Thyroid gland (tissue), 4 donors: ENCODE measurements around the gene CAD. TPM values are rescaled to one million over a fixed set of nuclear protein-coding genes. Genes with fewer than 3 reads are reported as not detected.

Experiments
- DNase-seq, 2 donors: peaks; one replicate each; pipeline ENCODE4 v3.0.0-alpha.2; 2019
- H3K27ac ChIP-seq, 3 donors: fragments of 200-600 bp; sonication (generic); 1 replicate in 2 of 3; 2 replicates in 1 of 3; pipeline ENCODE4 v1.5.1; 2016 to 2019; ENCODE audit warnings: mild to moderate bottlenecking in 1 of 3, moderate library complexity in 1 of 3
- H3K27me3 ChIP-seq: fragments of 200-600 bp; sonication (generic); one replicate; pipeline ENCODE4 v1.5.1; 2019
- H3K36me3 ChIP-seq, 2 donors: fragments of 200-600 bp; sonication (generic); one replicate each; pipeline ENCODE4 v1.5.1; 2016 to 2019
- H3K4me1 ChIP-seq, 2 donors: fragments of 200-600 bp; sonication (generic); one replicate each; pipeline ENCODE4 v1.5.1; 2017 to 2019
- H3K4me3 ChIP-seq, 3 donors: fragments of 200-600 bp; sonication (generic); replicated peaks in 1 of 3; 1 replicate in 2 of 3; 2 replicates in 1 of 3; pipeline ENCODE4 v1.5.1; 2016; ENCODE audit warnings: mild to moderate bottlenecking in 1 of 3
- H3K9me3 ChIP-seq: fragments of 200-600 bp; sonication (generic); one replicate; pipeline ENCODE4 v1.5.1; 2017
- POLR2A ChIP-seq, 2 donors: fragments of 450-650 bp; IDR thresholded peaks; one replicate each; pipeline ENCODE4 v1.6.1; 2017; ENCODE audit warnings: antibody characterized with exemption in 2 of 2, mild to moderate bottlenecking in 2 of 2, moderate library complexity in 1 of 2
- WGBS, 2 donors: methylation state at CpG; one replicate each; pipeline ENCODE4 v1.1.5; 2017; 5-methylcytosine and 5-hydroxymethylcytosine counted together
- intact Hi-C: fragments of 100-400 bp; cut with DNase I; formaldehyde crosslinking; loops from one replicate; pipeline ENCODE4 v1.15.1; 2023
- total RNA-seq, 4 donors: library from RNA; depleted of rRNA; stranded (reverse); fragments of >200 nt; gene quantifications; one replicate each; pipeline ENCODE4 v1.2.3, GENCODE V29; 2016
- TF ChIP-seq, protein P1 (sequence below), 6 experiments: fragments of 200-600 bp in 3 of 6; fragments of 450-650 bp in 3 of 6; sonication (generic) in 3 of 6; IDR thresholded peaks; one replicate each; pipeline ENCODE4 v1.5.1; 2016 to 2019; ENCODE audit warnings: antibody characterized with exemption in 6 of 6, mild to moderate bottlenecking in 2 of 6, inconsistent platforms in 1 of 6, moderate library complexity in 1 of 6

CAD gene
- total RNA-seq, 4 donors from 2014 or later, result 16.5 to 31.9 (median 28.2) TPM

DNA sequence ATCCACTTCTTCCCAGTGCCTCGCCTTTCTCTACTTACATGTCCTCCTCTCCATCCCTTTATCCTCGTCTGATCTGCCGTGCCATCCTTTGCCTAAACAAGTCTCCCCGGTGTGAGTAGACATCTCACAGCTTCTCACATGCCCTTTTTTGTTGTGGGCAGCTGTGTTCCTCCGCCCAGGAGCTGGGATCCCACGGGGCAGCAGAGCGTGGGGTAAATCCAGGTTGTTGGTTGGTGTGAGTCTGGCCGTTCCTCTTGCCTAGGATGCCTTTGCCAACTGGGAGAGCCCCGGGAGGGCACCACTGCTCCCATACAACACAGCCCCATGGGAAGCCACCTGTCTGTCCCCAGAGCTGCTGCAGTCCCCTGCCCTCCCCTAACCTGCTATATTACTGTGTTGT, 23.2 kb downstream of the CAD start:
- 94 to 96% methylated on average over 8 to 9 of the region's 9 CpGs for WGBS, 2 donors
- H3K27me3 ChIP-seq, result no peaks in the 10 kb centered on the region
- intact Hi-C loops, result no loop called here
- H3K9me3 ChIP-seq, result no peaks in the 10 kb centered on the region
- H3K4me1 ChIP-seq, result no peaks in the 10 kb centered on the region
- H3K36me3 ChIP-seq, result peaks cover 50 to 74% of the 10 kb centered on the region in 2 donors
- H3K4me3 ChIP-seq, result no peak overlapping the region
- no peak for DNase-seq
- TF ChIP-seq, protein P1, sequence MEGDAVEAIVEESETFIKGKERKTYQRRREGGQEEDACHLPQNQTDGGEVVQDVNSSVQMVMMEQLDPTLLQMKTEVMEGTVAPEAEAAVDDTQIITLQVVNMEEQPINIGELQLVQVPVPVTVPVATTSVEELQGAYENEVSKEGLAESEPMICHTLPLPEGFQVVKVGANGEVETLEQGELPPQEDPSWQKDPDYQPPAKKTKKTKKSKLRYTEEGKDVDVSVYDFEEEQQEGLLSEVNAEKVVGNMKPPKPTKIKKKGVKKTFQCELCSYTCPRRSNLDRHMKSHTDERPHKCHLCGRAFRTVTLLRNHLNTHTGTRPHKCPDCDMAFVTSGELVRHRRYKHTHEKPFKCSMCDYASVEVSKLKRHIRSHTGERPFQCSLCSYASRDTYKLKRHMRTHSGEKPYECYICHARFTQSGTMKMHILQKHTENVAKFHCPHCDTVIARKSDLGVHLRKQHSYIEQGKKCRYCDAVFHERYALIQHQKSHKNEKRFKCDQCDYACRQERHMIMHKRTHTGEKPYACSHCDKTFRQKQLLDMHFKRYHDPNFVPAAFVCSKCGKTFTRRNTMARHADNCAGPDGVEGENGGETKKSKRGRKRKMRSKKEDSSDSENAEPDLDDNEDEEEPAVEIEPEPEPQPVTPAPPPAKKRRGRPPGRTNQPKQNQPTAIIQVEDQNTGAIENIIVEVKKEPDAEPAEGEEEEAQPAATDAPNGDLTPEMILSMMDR (IDR thresholded peaks at IDR 0.05), result no peak
- no peak for TF ChIP-seq POLR2A (IDR thresholded peaks at IDR 0.05)
- no peak overlapping the region for H3K27ac ChIP-seq

DNA sequence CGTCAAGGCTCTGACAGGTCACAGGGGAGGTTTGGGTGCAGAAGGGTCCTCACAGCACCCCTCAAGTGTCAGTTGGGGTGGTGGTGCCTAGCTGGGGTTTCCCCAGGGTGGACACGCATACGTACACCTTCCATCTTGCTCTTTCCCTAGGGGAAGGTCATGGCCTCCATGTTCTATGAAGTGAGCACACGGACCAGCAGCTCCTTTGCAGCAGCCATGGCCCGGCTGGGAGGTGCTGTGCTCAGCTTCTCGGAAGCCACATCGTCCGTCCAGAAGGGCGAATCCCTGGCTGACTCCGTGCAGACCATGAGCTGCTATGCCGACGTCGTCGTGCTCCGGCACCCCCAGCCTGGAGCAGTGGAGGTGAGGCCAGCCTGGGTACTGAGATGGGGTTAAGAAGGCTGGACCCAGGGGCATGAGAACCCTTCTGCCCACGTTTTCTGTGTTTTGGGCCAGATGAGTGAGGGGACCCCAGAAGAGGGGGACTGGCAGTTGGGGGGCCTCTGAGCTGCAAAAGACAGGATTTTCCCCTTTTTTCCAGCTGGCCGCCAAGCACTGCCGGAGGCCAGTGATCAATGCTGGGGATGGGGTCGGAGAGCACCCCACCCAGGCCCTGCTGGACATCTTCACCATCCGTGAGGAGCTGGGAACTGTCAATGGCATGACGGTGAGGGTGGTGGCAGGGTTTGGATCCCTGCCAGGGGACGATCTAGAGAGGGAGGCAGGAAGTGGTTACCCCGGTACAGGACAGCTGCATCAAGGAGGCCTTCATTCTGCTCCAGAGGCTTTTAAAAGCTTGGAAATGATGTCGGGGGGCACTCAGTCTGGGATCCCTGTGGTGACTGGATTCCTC, 24.8 kb downstream of the CAD start:
- WGBS, 2 donors, result 86 to 91% methylated on average over 12 to 23 of the region's 24 CpGs
- Histone ChIP-seq H3K27me3 (no peaks in the 10 kb centered on the region), H3K27ac (no peak overlapping the region), H3K4me3 (no peak overlapping the region), H3K4me1 (no peaks in the 10 kb centered on the region), H3K36me3 (peaks cover 36 to 66% of the 10 kb centered on the region in 2 donors), H3K9me3 (no peaks in the 10 kb centered on the region)
- intact Hi-C loops, result no loop called here
- no peak for TF ChIP-seq POLR2A (IDR thresholded peaks at IDR 0.05)
- TF ChIP-seq, protein P1 (IDR thresholded peaks at IDR 0.05), result no peak
- no peak for DNase-seq

DNA sequence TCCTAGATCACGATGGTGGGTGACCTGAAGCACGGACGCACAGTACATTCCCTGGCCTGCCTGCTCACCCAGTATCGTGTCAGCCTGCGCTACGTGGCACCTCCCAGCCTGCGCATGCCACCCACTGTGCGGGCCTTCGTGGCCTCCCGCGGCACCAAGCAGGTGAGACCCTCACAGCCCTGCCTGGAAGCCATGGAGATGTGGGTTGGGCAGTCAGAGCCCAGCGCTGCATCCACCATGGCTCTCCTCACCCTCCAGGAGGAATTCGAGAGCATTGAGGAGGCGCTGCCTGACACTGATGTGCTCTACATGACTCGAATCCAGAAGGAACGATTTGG, 25.4 kb downstream of the CAD start:
- TF ChIP-seq, protein P1 (IDR thresholded peaks at IDR 0.05), result no peak
- TF ChIP-seq POLR2A (IDR thresholded peaks at IDR 0.05), result no peak
- intact Hi-C loops, result no loop called here
- peaks cover 30 to 61% of the 10 kb centered on the region in 2 donors for H3K36me3 ChIP-seq
- no peak overlapping the region for H3K27ac ChIP-seq
- H3K4me1 ChIP-seq, result no peaks in the 10 kb centered on the region
- H3K27me3 ChIP-seq, result no peaks in the 10 kb centered on the region
- DNase-seq, result no peak
- 92 to 95% methylated on average over 10 to 15 of the region's 16 CpGs for WGBS, 2 donors
- H3K4me3 ChIP-seq, result no peak overlapping the region
- H3K9me3 ChIP-seq, result no peaks in the 10 kb centered on the region

DNA sequence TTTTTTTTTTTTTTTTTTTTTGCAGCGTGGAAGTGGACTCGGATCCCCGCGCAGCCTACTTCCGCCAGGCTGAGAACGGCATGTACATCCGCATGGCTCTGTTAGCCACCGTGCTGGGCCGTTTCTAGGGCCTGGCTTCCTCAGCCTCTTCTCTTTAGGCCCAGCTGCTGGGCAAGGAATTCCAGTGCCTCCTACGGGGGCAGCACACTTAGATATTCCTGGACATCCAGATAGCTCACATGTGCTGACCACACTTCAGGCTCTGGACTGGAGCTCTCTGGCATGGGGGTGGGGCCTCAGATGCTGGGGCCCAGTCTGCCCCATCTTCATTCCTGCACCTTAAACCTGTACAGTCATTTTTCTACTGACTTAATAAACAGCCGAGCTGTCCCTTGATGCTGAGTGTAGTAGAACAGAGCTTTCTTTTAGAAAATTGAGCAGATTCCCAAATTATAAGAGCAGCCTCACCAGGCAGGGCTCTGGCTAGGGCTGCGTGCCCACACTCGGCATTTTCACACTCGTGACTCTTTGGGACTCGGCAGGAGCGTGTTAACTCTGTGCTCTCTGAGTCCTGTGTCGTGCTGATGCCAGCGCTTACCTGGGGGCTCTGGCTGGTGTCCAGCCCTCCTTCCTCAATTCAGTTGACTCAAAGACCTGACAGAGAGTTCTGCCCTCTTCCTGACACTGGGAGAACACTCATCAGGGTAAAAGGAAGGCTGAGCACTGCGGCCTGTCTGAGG, 26.4 kb downstream of the CAD start:
- intact Hi-C loops, result no loop called here
- Histone ChIP-seq H3K9me3 (no peaks in the 10 kb centered on the region), H3K27me3 (no peaks in the 10 kb centered on the region), H3K36me3 (peaks cover 20 to 51% of the 10 kb centered on the region in 2 donors), H3K4me1 (no peaks in the 10 kb centered on the region), H3K4me3 (no peak overlapping the region), H3K27ac (no peak overlapping the region)
- no peak for TF ChIP-seq POLR2A (IDR thresholded peaks at IDR 0.05)
- TF ChIP-seq, protein P1 (IDR thresholded peaks at IDR 0.05), result no peak
- 88 to 92% methylated on average over 19 of the region's 19 CpGs for WGBS, 2 donors
- DNase-seq, result no peak

DNA sequence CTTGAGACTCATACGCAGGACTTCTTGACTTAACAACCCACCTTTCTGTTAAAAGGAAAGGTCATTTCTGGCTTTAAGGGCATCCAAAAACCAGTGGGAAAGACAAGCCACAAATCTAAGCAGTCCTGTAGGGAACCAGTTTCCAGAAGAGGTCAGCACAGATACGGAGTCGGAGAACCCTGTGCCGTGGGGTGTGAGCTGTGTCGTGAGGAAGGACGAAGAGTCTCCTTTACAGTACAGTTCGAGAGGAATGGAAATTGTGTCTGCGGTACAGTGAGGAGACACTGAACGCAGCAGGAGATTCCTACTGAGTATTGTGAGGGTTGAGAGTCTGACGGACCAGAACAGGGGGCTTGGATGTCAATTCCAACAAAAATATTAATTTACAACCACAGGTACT, 27.9 kb downstream of the CAD start:
- intact Hi-C loops, result loop anchor here (5.0 kb wide), 1 partner anchor 37 kb away; the partner anchor contains the start of gene TRIM54
- WGBS, 2 donors, result 82 to 83% methylated on average over 10 of the region's 10 CpGs
- Histone ChIP-seq H3K4me3 (no peak overlapping the region), H3K36me3 (peaks cover 14 to 36% of the 10 kb centered on the region in 2 donors), H3K27ac (no peak overlapping the region), H3K4me1 (peaks cover 0 to 3% of the 10 kb centered on the region in 2 donors), H3K27me3 (no peaks in the 10 kb centered on the region), H3K9me3 (no peaks in the 10 kb centered on the region)
- no peak for TF ChIP-seq POLR2A (IDR thresholded peaks at IDR 0.05)
- TF ChIP-seq, protein P1 (IDR thresholded peaks at IDR 0.05), result no peak
- no peak for DNase-seq
